HG02970 (cell line): ENCODE data around the gene ATP9A.

ENCODE experiments used
- ATAC-seq: cut with Tn5 transposase; IDR thresholded peaks from one replicate; pipeline ENCODE4 v1.9.1; 2021; ENCODE audit warnings: mild to moderate bottlenecking, moderate library complexity, moderate number of reproducible peaks; ENCODE audit not compliant: unreplicated experiment, low FRiP score

The ATP9A gene

DNA sequence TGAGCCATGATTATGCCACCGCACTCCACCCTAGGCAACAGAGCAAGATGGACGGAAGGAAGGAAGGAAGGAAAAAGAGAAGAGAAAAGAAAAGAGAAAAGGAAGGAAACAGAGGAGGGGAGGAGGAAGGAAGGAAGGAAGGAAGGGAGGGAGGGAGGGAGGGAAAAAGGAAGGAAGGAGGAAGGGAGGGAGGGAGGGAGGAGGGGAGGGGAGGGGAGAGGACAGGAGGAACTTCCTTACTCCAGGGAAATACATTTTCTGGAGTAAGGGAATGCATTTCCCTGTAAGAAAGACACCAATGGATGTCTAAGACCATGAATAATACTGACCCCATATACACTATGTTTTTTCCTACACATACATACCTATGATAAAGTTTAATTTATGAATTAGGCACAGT, 132.5 kb downstream of the ATP9A start:
- ATAC-seq, result no peak

DNA sequence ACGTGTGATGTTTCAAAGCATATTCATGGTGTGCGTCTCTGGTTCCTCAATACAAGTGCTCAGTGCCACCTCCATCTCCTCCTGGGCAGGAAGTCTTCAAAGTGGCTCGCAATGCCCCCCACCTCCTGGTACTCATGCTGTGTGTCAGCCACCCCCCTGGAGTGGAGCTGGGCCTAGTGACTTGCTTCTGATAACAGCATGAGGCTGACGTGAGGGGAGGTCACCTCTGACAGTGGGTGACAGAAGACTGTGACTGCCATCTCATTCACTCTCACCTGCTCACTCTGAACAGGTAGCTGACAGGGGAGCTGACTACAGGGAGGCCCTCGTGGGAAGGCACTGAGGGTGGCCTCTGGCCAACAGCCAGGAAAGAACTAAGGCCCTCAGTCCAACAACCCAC, 133.3 kb downstream of the ATP9A start:
- no peak for ATAC-seq

DNA sequence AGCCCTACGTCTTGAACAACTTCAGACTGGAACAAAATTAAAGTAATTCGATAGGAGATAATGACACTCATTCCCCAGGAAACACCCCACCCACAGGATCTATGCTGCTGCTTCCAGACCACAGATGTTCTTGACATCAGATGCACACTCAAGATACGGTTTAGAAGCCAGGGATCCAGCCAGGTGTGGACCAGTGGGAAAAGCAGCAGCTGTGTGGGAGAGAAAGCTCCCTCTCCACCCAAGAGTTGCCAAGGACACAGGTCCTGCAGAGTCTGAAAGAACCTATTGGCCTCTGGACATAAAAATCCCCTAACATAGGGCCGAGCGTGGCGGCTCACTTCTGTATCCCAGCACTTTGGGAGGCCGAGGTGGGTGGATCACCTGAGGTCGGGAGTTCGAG, 133.9 kb downstream of the ATP9A start:
- ATAC-seq, result no peak

DNA sequence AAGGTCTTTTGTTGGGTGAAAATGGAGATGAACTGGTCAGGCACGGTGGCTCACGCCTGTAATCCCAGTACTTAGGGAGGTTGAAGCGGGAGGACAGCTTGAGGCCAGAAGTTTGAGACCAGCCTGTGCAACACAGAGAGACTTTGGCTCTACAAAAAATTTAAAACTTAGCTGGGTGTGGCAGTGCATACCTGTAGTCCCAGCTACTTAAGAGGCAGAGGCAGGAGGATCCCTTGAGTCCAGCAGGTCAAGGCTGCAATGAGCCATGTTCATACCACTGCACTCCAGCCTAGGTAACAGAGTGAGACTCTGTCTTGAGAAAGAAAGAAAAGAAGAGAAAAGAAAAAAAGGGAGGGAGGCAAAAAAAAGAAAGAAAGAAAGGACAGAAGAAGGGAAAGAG, 134.8 kb downstream of the ATP9A start:
- no peak for ATAC-seq

DNA sequence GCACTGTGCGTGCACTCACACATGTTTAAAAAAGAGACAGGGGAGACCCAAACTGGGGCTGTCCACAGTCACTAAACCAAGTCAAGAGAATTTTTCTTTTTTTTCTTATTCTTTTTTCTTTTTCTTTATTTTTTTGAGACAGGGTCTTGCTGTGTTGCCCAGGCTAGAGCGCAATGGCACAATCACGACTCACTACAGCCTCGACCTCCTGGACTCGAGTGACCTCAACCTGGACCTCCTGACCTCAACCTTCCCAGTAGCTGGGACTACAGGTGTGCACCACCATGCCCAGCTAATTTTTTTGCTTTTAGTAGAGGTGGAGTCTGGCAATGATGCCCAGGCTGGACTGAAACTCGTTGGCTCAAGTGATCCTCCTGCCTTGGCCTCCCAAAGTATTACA, 136.2 kb downstream of the ATP9A start:
- no peak for ATAC-seq

DNA sequence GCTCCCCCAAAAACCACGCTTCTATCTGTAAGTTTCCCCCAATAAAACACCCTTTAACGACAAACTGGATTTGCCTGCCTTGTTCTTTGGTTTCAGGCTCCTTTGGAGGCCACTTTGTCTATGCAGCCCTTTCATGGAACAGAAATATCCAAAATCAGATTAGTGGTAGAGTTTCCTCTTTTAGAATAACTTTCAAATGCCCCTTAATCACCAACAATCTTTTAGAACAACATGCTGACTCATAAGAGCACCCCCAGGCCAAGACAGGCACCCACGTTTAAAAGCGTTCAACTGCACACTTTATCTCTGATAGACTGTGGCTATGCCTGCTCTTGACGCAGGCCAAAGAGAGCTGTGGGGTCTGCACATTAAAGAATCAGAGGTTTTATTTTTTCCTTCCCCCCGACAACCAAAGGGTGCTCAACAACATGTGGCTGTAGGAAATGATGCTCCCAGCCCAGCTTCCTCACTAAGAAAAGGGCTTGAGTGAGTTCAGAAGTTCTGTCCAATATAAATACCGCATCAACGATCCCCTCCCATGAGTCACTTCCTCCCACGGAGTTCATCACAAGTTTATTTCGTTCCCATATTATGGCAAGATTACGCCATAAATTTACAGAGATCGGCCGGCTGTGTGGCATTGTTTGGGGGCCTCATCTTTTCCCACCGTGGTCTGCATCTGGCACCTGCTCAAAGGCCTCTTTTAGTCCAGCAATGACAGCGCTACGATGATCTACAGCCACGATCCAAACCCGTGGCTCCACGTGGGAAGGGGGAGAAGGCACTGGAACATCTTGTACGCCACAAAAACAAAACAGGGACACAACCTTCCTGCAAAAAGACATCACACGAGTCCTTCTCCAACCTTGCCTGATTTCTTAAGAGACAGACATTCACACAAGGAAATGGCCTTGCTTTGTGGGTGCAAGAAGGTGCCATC, 136.9 kb downstream of the ATP9A start:
- no peak for ATAC-seq

DNA sequence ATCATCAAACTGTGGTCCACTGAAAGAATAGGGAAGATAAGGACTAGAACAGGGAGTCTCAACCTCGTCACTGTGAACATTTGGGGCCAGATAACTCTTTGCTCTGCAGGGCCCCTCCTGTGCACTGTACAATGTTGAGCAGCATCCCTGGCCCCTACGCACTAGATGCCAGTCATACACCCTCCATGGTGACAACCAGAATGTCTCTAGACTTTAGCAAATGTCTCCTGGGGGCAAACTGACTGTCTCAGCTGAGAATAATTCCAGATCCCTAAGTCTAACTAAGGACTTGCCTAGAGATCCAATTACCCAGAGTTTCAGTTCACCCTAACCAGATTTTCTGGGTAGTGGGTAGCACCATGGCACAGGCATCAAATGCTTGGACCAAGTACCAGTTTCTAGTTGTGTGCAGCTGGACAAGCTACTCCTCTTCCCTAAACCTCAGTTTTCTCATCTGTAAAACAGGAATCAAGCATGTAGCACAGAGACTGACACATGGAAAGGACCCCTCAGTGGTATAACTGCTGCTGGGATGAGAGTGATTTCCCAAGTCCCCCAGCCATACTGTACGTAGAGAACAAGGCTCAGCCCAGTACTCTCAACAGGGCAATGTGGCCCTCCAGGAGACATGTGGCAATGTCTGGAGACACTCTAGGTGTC, 138.7 kb downstream of the ATP9A start:
- ATAC-seq, result no peak

DNA sequence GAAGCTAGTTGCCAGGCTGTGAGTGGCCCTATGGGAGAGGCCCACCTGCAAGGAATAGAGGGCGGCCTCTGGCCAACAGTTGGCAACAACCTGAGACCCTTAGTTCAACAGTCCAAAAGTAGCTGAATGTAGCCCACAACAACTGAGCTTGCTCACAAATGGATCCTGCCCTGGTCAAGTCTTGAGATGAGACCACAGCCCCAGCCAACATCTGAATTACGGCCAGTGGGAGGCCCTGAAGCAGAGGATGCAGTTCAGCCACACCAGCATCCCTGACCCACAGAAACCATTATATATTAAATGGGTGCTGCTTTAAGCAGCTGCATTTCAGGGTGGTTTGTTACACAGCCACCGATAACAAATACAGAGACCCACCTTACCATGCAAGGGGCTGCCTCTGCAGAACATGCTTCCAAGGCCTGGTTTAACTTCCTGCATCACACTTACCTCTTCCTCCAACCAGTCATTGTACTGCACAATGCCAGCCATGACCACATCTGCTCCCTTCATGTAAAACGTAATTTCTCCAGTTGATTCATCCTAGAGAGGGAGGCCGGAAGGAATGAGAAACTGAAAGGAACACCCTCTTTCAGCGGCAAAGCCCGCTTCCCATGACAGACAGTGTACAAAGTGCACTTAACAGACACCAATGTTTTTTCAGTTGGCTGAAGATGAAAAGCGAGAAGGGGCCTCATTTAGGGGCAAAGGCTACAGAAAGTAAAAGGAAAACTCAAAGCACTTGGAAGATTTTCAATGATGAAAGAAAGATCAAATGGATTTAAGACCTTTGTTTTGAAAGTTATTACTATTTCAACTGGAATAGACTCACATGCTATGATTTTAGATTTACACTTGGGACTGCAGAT, 139.4 kb downstream of the ATP9A start:
- no peak for ATAC-seq

DNA sequence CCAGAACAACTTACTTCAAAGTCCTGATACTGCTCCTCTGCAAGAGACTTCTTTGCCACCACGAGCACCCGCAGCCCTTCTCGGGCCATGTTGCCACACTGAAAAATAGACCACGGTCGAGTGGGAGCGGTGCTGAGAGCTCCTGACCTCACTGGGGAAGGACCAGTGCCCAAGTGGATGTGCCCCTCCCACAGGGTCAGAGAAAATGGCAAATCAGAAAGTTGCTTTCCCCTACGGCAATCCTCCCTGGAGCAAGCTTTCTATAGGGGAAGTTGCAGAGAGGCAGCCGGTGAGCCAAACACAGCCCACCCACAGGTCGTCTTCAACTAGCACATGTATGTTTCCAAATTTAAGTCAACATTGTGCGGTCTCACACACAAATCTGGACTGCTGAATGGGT, 140.6 kb downstream of the ATP9A start:
- no peak for ATAC-seq

DNA sequence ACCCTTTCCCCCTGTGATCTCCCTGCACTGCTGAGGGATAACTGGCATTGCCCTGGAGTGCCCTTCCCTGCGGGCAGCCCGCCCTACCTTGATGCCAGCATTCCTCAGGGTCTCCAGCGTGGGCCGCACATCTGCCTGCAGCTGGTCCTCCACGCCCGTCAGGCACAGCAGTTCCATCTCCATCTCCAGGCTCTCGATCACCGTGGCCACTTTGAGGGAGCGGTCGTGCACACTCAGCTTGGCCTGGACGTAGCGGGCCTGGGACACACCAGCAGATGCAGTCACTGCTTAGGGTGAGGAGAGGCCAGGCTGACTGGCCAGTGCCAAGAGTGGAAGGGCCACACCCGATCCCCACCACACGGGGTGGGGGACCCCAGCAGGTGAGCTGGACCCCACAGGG, 143.1 kb downstream of the ATP9A start:
- ATAC-seq, result no peak

DNA sequence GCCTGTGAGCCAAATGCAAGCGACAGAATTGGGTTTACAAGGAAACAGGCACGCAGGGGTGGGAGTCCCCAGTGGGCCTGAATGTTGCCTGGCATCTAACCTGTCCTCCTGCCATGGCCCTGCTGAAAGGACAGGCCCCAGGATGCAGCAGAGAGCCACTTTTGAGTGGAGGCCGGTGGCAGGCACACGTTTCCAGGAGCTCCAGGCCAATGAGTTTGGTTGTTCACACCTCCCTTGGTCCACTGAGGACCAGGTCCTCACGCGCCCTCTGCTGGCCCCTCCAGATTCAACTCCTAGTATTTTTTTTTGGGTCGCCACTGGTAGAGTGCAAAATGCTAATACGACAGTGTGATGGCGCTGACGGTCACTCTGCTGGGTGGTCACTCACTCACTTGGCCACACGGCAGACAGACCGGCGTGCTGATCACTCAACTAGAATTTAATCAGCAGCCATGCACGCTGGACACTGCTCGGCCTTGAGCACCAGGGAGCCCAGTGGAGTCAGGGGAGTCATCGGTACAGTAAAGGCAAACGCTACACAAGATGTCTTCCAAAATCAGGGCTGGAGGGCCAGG, 143.9 kb downstream of the ATP9A start:
- no peak for ATAC-seq

DNA sequence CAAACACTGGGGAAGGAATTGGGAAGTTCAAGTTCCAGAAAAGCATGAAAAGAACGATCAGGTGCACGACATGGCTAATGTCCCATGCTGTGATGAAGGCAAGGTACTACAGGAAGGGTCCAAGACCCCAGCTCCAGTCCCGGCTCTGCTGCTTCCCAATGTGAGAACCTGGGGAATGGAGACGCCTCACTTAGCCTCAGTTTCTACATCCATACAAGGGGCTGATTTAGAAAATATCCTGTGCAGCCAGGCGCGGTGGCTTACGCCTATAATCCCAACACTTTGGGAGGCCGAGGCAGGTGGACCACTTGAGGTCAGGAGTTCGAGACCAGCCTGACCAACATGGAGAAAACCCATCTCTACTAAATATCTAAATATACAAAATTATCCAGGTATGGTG, 144.9 kb downstream of the ATP9A start:
- ATAC-seq, result no peak

DNA sequence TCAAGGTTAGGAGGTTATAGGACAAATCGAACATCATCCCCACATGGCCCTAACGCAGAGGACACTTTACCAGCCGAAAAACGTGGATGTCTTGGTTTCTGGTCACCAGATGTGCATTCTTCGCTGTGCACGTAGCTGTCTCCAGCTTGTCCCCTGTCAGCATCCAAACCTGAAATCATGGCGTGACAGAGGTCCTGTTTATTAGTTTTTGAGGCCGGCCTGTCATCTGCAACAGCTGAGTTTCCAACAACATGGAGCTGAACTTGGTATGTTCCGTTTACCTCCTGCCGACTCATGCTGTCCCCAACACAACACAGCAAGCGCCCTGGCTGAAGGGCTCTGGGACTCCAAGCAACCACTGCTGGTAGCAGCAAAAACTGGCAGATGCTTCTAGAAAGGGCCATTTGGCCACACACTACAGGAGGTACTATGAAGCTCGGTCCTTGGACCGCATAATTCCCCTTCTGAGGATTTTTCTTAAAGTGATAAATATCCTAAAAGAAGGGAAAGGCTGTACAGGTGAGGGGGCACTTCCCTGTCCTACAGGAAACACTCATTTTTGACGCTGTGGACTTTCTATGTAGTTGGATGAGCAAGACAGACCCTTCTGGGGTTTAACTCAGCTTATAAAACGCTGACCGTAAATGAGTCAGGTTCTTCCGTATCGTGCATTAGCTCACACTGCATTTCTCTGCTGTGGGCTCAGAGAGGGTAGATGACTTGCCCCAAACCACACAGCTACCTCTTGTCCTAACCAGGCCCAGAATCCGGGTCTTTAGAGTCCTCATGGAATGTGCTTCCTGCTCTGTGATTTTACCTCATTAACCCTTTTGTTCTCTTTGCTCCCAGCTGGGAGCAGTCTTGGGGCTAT, 146.0 kb downstream of the ATP9A start:
- no peak for ATAC-seq

DNA sequence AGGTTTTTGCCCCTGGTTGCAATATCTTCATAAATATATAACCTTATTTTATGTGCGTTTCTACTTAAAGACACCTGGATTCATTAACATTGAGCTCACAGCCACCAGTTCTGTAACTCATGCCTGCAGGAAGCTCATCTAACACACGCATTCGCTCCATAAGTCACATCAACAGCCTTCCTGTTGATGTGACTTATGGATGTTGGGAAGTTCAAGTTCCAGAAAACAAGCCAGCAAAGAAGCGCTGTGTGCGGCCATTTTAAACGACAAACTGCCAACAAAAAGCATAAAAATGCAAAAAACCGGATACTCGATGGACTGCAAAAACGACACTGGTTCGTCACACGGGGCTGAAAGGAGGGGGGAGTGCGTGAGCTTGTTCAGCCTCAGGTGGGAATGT, 147.8 kb downstream of the ATP9A start:
- ATAC-seq, result no peak

DNA sequence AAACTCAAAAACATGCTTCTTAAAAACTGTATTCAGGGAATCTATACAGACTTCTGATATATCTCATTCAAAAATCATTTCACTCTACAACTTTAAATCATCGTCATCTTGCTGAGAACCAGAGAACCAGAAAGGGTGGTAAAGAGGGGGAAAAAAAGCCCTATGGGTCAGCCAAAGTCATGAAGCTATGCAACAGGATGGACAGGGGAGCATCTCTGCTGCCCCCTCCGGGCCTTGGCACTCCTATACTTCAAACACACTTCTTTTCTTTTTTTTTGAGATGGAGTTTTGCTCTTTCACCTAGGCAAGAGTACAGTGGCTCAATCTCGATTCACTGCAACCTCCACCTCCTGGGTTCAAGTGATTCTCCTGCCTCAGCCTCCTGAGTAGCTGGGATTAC, 152.1 kb downstream of the ATP9A start:
- no peak for ATAC-seq

DNA sequence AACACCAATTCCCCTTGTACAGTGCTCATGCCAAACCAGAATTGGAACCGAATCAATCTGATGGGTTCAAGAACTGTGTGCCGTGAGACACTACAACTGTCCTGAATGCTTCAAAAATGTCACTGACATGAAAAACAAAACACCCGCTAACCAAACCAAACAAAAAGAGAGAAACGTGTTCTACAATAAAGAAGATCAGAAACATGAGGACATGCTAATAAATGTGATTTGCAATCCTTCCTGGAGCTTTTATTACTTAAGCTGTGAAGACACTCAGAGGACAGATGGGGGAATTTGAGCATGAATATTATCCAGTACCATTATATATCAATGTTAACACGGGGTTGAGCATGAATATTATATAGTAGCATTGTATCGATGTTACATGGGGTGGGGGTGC, 153.5 kb downstream of the ATP9A start:
- no peak for ATAC-seq

DNA sequence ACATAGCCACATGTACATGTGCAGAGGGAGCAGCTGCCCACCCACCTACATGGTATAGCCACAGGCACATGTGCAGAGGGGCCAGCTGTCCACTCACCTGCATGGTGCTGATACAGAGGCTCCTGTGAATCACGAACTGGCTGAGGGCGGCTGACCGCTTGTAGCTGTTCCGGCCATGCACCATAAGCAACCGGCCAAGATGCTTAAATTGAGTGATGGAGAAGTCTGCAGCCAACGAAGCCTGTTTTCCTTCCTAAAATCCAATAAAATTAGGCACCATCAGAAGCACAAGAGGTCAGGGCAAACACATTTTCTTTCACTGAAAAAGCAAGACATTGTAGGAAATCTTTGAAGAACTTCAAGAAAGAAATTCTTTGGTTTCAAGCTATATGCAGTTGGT, 154.6 kb downstream of the ATP9A start:
- no peak for ATAC-seq

DNA sequence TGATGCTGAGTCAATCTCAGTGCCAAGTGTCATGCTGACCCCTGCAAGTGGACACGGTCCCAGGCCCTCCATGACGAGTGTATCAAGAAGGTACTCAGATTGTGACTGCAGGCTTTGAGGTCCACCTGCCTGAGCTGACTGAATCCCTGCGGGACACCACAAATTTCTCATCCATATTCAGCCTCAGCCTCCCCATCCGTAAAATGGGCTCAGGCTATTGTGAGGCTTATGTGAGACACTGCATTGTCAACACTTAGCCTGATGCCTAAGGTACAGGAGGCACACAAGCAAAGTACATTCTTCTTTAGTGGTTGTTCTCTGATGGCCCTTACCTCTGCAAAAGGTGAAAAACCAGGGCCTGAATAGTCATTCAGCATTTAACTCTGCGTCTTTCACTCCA, 155.3 kb downstream of the ATP9A start:
- ATAC-seq, result no peak

DNA sequence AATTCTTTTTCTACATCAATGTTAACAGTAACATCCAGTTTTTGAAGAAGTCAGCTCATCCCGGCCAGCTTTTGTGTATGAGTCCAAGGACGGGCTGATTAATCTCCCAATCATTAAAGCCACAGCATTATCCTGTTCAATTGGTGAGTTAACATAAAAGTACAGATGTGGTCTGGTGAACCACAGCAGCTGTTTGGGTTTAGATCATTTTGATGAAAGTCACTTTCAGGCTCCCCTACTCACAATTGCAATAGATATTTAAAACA, 156.6 kb downstream of the ATP9A start:
- ATAC-seq, result no peak
